HuH-7 (cell line): ENCODE results near the gene SCFD2.
A peak's percentile ranks its signal among the peaks of the same experiment; 100 is the strongest.

ENCODE experiments used
- DNase-seq: peaks from one replicate; pipeline ENCODE4 v3.0.0; 2011; ENCODE audit warnings: low spot score

SCFD2 gene

GRCh38 chr4:52952540-52952939, 413.3 kb downstream of the SCFD2 start:
- DNase-seq, result no peak

DNA sequence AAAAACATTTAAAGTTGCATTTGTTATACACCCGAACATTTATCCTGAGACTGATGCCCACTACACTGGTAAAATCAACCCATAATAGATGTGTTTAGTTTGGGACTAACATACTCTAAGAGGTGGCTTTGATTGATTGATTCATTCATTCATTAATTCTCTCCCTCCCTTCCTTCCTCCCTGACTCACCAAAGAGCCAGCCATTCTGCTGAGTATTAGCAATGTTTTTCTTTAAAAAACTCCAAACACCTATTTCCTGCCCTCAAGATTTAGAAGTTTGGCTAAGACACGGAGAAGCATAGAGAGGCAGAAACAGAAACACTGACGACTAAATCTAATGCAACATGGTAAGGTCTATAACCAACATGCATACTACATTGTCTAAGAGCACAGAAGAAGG, 414.8 kb downstream of the SCFD2 start:
- DNase-seq, result no peak

- no peak for DNase-seq
Measured at GRCh38 chr4:52950226-52950625, 415.6 kb downstream of the SCFD2 start.

DNA sequence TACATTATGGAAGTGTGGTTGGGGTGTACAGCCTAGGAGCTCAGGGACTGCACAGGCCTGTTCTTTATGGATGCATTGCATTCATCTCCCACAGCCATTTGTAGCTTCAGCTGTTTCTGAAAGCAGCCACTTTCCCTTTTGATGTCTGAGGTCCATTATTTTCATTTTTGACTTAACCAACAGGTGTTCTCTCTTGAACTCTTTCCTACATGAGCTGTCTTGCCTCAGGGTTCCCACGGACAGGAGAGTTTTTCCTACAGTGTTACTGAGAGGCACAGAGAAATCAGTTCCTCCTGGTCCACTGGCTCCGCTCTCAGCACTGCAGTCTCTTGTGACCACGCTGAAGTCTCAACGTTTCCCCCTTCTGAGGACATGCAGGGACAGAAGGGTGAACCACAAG, 416.5 kb downstream of the SCFD2 start:
- DNase-seq, result no peak

GRCh38 chr4:52948057-52948423, 417.8 kb downstream of the SCFD2 start:
- DNase-seq, result no peak

- DNase-seq, result no peak
Measured at GRCh38 chr4:52947401-52948056, 418.3 kb downstream of the SCFD2 start.

GRCh38 chr4:52946855-52947254, 419.0 kb downstream of the SCFD2 start:
- no peak for DNase-seq

DNA sequence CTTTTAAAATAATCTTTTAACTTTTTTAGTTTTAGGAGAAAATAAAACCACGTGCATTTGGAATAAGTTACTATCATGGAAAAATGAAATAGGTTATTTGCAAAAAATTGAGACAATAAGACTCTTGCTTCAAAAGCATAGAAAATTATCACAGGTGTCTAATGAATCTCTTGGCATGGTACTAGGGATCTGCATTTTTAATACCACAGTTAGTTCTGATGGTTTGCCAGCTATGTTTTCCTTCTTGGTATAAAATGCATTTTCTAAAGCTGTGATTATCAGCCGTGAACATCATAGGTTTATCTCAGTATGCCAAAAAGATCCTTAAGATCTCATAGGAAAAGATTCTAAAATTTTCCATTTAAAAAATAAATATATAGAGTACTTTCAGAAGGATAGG, 419.9 kb downstream of the SCFD2 start:
- no peak for DNase-seq

GRCh38 chr4:52945326-52945898, 420.4 kb downstream of the SCFD2 start:
- no peak for DNase-seq

DNA sequence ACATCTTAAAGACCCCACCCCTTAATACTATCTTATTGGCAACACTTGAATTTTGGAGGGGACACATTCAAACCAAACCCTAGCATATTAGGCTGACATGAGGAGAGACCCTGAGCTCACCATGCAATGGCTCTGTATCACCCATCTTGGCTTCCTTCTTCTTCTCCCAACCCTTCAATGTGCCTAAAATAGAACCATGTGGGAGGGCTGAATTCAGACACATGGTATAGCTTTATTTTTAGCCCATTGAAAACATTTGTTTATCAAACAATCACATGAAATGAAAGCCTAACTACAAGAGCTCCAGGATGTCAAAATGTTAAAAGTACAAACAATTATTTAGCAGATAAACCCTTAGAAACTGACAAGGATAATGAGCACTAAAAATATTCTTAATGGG, 422.2 kb downstream of the SCFD2 start:
- no peak for DNase-seq

DNA sequence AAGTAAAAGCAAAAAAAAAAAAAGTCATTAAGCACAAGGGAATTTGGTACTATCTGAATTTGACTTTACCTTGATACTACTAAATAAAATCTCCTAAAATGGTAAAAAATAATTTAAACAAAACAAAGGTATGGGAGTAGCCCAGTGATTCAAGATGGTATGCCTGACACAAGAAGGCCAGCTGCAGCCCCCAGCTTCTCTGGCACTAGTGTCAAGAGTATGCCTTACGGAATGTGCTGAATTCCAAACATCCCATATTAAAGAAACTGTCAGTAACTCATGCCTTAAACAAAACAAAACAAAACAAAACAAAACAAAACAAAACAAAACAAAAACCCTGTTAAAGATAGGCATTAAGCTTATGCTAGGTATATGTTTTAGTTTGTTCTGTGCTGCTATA, 422.9 kb downstream of the SCFD2 start:
- DNase-seq, result no peak

GRCh38 chr4:52941450-52941849, 424.4 kb downstream of the SCFD2 start:
- DNase-seq, result no peak

DNA sequence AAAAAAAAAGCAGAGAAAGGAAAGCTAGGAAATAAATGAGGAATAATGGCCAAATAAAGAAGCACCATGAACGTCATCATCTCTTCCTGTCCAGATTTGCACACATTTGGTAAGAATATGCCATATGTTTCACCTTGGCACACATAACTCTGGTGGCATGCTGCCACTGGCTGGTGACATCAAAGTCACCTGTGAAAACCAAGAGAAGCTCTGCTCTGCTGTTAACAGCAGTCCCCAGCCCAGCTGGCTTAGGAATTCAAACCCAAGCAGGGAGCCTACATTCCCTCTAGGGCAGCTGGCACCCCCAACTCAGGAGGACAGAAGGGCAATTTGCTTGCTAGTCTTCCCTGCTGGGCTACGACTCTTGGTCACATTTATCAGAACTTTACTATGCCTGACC, 426.1 kb downstream of the SCFD2 start:
- no peak for DNase-seq

DNA sequence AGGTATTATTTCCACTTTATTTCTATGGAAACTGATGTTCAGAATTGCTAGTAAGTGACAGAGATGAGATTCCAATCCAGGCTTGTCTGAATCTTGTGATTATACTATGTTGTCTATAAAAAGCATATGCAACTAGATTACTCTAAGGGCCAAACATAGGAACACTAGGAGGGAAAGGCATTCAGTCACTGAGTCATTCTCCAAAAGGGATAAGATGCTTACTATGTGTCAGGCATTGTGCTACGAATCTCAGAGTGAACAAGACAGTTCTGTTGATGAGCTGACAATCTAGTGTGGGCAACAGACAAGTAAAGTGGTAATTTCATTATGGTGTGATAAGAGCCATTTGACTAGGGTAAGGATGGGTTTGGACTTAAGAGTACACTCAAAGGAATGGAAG, 426.5 kb downstream of the SCFD2 start:
- no peak for DNase-seq

GRCh38 chr4:52937829-52938228, 428.0 kb downstream of the SCFD2 start:
- no peak for DNase-seq

DNA sequence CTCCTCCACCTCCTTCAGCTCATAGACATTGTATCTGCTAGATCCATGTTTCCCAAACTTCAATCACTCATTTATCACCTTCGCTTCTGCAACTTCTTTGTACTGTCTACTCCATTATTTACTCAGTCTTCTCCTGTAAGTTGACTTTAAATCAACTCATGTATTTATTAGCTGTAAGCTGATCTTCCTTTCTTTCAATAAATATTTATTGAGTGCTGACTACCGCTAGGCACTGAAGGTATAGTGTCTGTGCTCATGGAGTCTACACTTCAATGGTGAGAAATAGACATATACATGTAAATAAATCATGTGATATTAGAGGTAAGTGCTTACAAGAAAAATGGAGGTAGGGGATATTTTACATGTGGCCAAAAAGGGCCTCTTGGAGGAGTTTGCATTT, 429.1 kb downstream of the SCFD2 start:
- DNase-seq, result no peak

DNA sequence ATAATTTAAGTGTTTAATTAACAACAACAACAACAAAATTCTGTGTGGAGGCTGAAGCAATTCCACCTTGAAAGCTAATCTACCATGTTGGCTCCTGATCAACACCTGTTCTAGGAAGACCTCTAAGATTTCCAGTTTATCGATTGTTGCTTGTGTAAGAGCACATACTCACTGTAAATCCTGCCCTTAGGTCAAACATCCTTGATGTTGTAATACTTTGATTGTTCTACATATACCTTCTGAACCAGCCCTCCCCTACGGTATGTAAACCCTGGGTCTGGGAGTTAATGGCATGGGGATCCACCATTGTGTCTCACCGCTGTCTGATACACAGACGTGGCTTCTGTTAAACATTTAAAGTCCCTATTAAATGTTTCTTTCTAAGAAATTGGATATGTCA, 430.5 kb downstream of the SCFD2 start:
- DNase-seq, result peak; percentile 64

- DNase-seq, result no peak
Measured at GRCh38 chr4:52933738-52934137, 432.1 kb downstream of the SCFD2 start.

DNA sequence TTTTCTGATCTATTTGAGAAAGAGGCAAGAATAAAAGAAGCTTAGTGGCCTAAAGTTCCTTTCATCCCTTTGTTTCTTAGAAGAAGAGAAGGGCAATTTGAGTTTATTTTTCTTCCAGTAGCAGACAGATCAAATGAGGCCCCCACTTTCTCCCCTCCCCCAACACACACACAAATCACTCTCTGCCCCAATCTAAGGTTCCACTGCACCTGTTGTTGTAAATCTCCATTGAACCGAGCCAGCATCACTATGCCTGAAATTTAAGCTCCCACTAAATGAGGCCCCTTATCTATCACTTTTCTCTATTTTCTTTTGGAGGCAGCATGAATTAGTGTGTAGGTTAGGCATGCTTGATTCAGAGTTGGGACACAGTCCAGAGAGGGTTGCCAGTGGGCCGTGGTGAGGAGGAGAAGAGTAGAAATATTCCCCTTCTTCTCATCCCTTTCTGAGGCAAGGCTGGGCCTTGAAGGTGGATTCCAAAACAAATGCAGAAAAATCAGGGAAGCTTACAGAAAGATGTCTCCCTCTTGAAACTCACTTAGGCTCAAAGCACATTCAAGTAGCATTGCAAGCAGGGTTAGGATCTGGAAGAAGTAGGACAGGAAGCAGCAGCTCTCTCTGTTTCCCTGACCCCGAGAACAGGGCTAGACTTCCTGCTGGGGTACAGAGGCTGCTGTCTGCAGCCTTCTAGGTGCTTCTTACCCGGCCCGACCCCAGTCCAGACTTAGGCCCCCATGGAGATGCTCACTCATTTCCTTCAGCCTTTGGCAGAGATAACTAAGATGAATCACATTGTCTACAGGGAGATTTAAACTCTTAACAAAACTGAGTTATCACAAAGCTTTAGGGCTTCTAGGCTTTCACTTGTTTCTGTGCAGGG, 433.0 kb downstream of the SCFD2 start:
- no peak for DNase-seq

DNA sequence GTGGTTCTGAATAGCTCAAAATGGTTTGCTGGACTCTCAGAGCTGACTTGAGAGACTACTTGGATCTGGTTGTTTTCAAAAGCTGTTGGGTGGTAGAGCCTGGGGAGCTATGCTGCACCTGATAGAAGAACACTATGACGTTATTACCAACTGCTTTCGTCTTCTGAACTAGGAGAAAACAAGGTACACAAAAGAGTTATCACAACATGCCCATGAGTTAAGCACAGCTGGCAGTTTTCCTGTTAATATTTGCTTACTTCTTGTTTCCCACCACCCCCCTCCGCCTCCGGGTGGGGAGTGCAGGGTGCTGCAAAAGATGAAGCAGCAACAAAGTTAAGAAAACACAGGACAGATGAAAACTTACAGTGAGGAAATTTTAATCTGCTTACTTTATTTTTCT, 434.6 kb downstream of the SCFD2 start:
- DNase-seq, result no peak

GRCh38 chr4:52926196-52926974, 439.5 kb downstream of the SCFD2 start:
- no peak for DNase-seq

GRCh38 chr4:52925531-52925968, 440.3 kb downstream of the SCFD2 start:
- no peak for DNase-seq

- no peak for DNase-seq
Measured at GRCh38 chr4:52919461-52919860, 446.4 kb downstream of the SCFD2 start.
